Measurements from ENCODE around the gene NGRN. TPM values are rescaled to one million over a fixed set of nuclear protein-coding genes. Genes with fewer than 3 reads are reported as not detected.
"Not testable (repeated sequence)": the region's sequence is repeated elsewhere in the genome, so short reads cannot be mapped to it uniquely, and the experiment has no call there.

Gene NGRN
- total and polyA plus RNA-seq, 2 of the 8 experiments (the other 6 are each of a cell fraction or from before 2014, with no cell fraction given), result 60.1 to 101 TPM

GRCh38 chr15:90278467-90278866, 13.0 kb downstream of the NGRN start:
- not testable (repeated sequence) for H4K5ac ChIP-seq (ENCODE audit: insufficient read length, low read depth, low read length); H2BK15ac ChIP-seq (ENCODE audit: low read length); H2BK12ac ChIP-seq (ENCODE audit: low read depth, low read length); H3K18ac ChIP-seq (ENCODE audit: extremely low read depth, low read length); H3K9me3 ChIP-seq (ENCODE audit: insufficient read depth in 2 of 2, low read depth in 1 of 2, low read length in 1 of 2); FAIRE-seq; H3K23ac ChIP-seq (ENCODE audit: insufficient read length); H3K27ac ChIP-seq (ENCODE audit: low read depth, low read length); H3K27me3 ChIP-seq (replicated peaks in 1 of 4; ENCODE audit: control insufficient read depth in 3 of 4, extremely low read depth in 1 of 4, insufficient read depth in 3 of 4, low read length in 3 of 4); H4K8ac ChIP-seq (ENCODE audit: extremely low read depth, insufficient read depth, low read length); H3K79me2 ChIP-seq (ENCODE audit: control insufficient read depth in 1 of 2, insufficient read depth in 2 of 2, low read length in 2 of 2); DNase-seq (ENCODE audit: low read depth in 1 of 2, low spot score in 2 of 2); H3K23me2 ChIP-seq (ENCODE audit: low read depth, low read length); H3K79me1 ChIP-seq (ENCODE audit: low read depth, low read length); H3K14ac ChIP-seq (ENCODE audit: insufficient read length); H3K9ac ChIP-seq (replicated peaks in 1 of 4; ENCODE audit: extremely low read depth in 1 of 4, low read depth in 3 of 4, low read length in 3 of 4); H2AFZ ChIP-seq (ENCODE audit: low read length); H4K91ac ChIP-seq (replicated peaks; ENCODE audit: insufficient read length, low read length); H3K36me3 ChIP-seq (ENCODE audit: control insufficient read depth in 2 of 4, insufficient read depth in 4 of 4, low read length in 3 of 4); H3K4ac ChIP-seq (replicated peaks; ENCODE audit: insufficient read length, low read depth, low read length); H3K4me1 ChIP-seq (replicated peaks in 1 of 4; ENCODE audit: control insufficient read depth in 3 of 4, insufficient read depth in 4 of 4, low read length in 3 of 4); H3K4me3 ChIP-seq (ENCODE audit: extremely low read depth in 1 of 4, insufficient read depth in 2 of 4, low read depth in 3 of 4, low read length in 4 of 4); H2BK120ac ChIP-seq (replicated peaks; ENCODE audit: low read depth, low read length); H3K4me2 ChIP-seq (ENCODE audit: insufficient read depth in 1 of 2, low read depth in 2 of 2, low read length in 2 of 2); H3K56ac ChIP-seq (replicated peaks; ENCODE audit: insufficient read length, low read depth, low read length); H2BK20ac ChIP-seq (ENCODE audit: low read length); H2BK5ac ChIP-seq (ENCODE audit: low read depth, low read length); H4K20me1 ChIP-seq (replicated peaks in 1 of 2; ENCODE audit: control insufficient read depth in 1 of 2, insufficient read depth in 2 of 2, low read length in 2 of 2); H2AK5ac ChIP-seq (ENCODE audit: low read depth, low read length)
- POLR2A ChIA-PET (ENCODE audit: partially characterized antibody), result interaction anchor here (0.7 kb wide), 1 partner anchor 10 kb away, joined by 3 read pairs; no protein-coding TSS in a partner anchor
- CTCF ChIA-PET (ENCODE audit: partially characterized antibody), result interaction anchor here (1.0 kb wide), 1 partner anchor 135 kb away, joined by 3 read pairs; no protein-coding TSS in a partner anchor
- 94% methylated on average over 7 of the region's 12 CpGs; no CpG with 5 or more reads in 1 of the 2 experiments for WGBS, 2 experiments (ENCODE audit: extremely low coverage in 1 of 2, insufficient coverage in 1 of 2, insufficient read length in 1 of 2, insufficient replicate concordance in 2 of 2, low coverage in 1 of 2, low lambda C conversion rate in 2 of 2, missing lambda C conversion rate in 1 of 2)

GRCh38 chr15:90280743-90281142, 15.3 kb downstream of the NGRN start:
- not testable (repeated sequence) for H2BK15ac ChIP-seq (ENCODE audit: low read length); H3K4me3 ChIP-seq (ENCODE audit: extremely low read depth in 1 of 4, insufficient read depth in 2 of 4, low read depth in 3 of 4, low read length in 4 of 4); H4K5ac ChIP-seq (ENCODE audit: insufficient read length, low read depth, low read length); H3K18ac ChIP-seq (ENCODE audit: extremely low read depth, low read length); H3K79me1 ChIP-seq (ENCODE audit: low read depth, low read length); H4K8ac ChIP-seq (ENCODE audit: extremely low read depth, insufficient read depth, low read length); DNase-seq (ENCODE audit: low read depth in 1 of 2, low spot score in 2 of 2); FAIRE-seq; H3K9me3 ChIP-seq (ENCODE audit: insufficient read depth in 2 of 2, low read depth in 1 of 2, low read length in 1 of 2); H3K4me1 ChIP-seq (replicated peaks in 1 of 4; ENCODE audit: control insufficient read depth in 3 of 4, insufficient read depth in 4 of 4, low read length in 3 of 4); H3K27ac ChIP-seq (ENCODE audit: low read depth, low read length); H3K14ac ChIP-seq (ENCODE audit: insufficient read length); H3K4me2 ChIP-seq (ENCODE audit: insufficient read depth in 1 of 2, low read depth in 2 of 2, low read length in 2 of 2); H2BK20ac ChIP-seq (ENCODE audit: low read length); H3K79me2 ChIP-seq (ENCODE audit: control insufficient read depth in 1 of 2, insufficient read depth in 2 of 2, low read length in 2 of 2); H3K23ac ChIP-seq (ENCODE audit: insufficient read length); H2BK120ac ChIP-seq (replicated peaks; ENCODE audit: low read depth, low read length); H3K9ac ChIP-seq (replicated peaks in 1 of 4; ENCODE audit: extremely low read depth in 1 of 4, low read depth in 3 of 4, low read length in 3 of 4); H4K20me1 ChIP-seq (replicated peaks in 1 of 2; ENCODE audit: control insufficient read depth in 1 of 2, insufficient read depth in 2 of 2, low read length in 2 of 2); H3K23me2 ChIP-seq (ENCODE audit: low read depth, low read length); H3K27me3 ChIP-seq (replicated peaks in 1 of 4; ENCODE audit: control insufficient read depth in 3 of 4, extremely low read depth in 1 of 4, insufficient read depth in 3 of 4, low read length in 3 of 4); H2AK5ac ChIP-seq (ENCODE audit: low read depth, low read length); H3K4ac ChIP-seq (replicated peaks; ENCODE audit: insufficient read length, low read depth, low read length); H3K36me3 ChIP-seq (ENCODE audit: control insufficient read depth in 2 of 4, insufficient read depth in 4 of 4, low read length in 3 of 4); H4K91ac ChIP-seq (replicated peaks; ENCODE audit: insufficient read length, low read length); H2BK5ac ChIP-seq (ENCODE audit: low read depth, low read length); H3K56ac ChIP-seq (replicated peaks; ENCODE audit: insufficient read length, low read depth, low read length); H2AFZ ChIP-seq (ENCODE audit: low read length); H2BK12ac ChIP-seq (ENCODE audit: low read depth, low read length)
- POLR2A ChIA-PET (ENCODE audit: partially characterized antibody), result interaction anchor here (1.0 kb wide), 3 partner anchors 9 to 139 kb away, joined by 3 to 4 read pairs (median 3); no protein-coding TSS in a partner anchor
- WGBS, 2 experiments (ENCODE audit: extremely low coverage in 1 of 2, insufficient coverage in 1 of 2, insufficient read length in 1 of 2, insufficient replicate concordance in 2 of 2, low coverage in 1 of 2, low lambda C conversion rate in 2 of 2, missing lambda C conversion rate in 1 of 2), result 92% methylated on average over 5 of the region's 5 CpGs; no CpG with 5 or more reads in 1 of the 2 experiments
- CTCF ChIA-PET (ENCODE audit: partially characterized antibody), result interaction anchor here (1.1 to 2.7 kb wide), 4 partner anchors 9 to 201 kb away, joined by 3 to 9 read pairs (median 6); no protein-coding TSS in a partner anchor
